Endothelial cell of hepatic sinusoid (primary cell): ENCODE data around the gene CASR.

ENCODE experiments used
- in situ Hi-C: cut with HindIII; loops from 2 replicates; pipeline ENCODE4 v1.10.0; 2017; ENCODE audit warnings: low sequenced_read_pairs

Gene CASR

DNA sequence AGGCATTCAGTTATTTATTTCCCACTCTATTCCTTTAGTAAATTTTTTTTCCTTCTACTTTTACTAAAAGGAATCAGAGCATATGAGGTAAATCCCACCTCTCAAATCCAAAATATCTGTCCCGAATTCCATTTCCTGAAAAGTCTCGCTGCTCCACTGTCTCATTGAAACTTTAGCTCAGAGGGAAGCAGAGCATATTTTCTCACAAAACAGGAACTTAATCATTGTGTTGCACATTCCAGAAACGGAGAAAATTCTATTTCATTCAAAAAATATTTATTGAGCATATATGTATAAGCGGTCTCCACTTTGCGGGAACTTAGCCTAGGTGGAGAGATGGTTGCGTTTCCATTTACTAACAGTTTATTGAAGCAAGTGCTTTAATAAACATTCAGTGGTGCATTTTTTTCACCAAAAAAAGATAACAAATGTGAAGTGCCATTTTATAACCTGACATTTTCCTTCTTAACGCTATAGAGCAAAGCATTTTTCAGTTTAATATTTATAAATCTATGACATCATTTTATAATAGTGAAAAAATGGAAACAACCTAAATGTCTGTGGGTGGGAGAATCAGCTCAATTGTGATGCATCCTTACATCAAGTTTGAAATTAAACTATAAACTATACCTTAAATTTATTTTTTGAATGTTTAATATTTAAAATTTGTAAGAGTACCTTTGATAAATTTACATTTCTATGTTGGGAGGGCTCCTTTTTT is 74.3 kb downstream of the CASR start:
- in situ Hi-C loops = no loop called here

DNA sequence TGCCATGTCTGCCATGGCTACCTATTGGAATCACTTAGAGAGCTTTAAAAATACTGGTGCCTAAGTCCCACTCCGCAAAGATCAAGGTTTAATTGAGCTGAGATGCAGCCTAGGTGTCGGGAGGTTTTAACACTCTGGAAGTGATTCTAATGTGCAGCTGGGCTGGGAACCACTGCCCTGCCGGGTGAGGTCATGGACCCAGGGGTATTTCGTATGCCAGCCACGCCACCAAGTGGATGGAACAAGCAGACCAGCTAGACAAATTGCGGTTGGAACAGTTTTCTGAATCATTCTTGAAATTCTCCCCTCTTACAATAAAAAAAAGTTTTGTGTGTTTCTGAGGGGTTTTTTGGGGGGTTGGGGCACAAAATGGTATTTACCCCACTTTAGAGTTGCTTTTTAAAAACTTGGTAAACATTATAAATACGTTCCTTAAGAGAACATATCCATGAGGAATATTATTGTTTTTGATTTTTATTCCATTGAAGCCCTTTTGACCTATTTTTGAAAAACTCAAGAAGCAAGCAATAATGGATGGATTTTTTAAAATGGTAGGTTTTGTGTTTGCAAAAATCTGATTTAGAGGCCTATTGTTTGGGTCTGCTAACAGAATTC is 75.4 kb downstream of the CASR start:
- in situ Hi-C loops = no loop called here

DNA sequence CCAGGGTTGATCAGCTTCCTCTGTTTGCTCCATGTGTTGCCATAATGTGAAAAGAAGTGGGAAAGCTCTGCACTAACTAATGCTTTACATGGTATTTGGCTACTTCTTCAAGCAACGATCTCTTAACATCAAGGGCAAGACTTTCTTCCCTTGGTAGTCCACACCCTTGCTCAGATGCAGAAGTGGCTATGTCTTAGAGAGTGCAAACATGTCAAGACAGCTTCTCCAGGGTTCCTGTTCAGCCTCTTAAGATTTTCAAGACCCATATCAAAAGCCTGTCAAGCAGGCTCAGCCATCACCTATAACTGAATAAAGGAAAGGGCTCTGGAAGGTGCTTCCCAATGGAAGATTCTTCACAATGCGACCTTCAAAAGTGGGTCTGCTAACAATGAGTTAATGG is 76.7 kb downstream of the CASR start:
- in situ Hi-C loops = no loop called here

DNA sequence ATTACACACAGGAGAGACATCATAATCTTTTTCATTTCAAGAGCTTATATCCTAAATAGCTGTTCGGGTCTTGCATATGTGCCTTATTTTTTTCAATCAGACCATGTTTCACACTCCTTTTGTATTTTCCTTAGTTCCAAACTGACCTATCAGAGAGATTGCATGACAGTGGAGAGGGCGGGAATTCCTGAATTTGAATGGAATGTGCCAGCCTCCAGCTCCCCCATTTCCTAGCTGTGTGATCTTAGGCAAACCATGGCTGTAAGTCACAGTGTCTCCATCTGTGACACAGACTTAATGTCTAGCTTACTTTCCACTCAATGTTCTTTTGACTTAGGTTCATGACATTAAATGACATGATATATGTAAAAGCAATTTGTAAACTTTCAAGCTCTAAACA is 79.6 kb downstream of the CASR start:
- in situ Hi-C loops = no loop called here

DNA sequence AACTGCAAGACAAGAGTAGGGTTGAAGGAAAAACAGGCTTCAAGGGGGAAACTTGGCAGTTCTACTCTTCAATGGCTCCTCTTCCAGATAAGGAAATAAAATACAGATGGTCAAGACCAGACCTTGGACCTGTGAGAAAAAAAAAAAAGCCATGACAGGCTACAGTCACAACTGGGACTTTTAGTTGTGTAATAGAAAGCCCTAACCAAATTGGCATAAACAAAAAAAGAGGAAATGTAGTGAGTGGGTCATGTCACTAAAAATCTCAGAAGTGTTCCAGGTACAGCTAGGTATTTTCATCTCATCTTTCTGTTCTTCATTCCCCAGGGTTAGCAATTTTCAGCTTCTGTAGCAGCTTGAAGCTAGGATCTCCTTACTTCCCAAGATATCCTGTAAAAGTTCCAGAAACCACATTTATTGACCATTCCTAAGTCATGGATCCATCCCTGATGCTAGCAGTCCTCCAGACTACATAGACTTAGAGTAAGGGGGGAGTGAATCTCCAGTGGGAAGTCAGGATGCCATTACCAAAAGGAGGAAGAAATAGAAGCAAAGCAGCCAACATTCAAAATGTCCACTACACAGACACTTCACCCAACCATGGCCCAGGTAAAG is 80.6 kb downstream of the CASR start:
- in situ Hi-C loops = no loop called here

DNA sequence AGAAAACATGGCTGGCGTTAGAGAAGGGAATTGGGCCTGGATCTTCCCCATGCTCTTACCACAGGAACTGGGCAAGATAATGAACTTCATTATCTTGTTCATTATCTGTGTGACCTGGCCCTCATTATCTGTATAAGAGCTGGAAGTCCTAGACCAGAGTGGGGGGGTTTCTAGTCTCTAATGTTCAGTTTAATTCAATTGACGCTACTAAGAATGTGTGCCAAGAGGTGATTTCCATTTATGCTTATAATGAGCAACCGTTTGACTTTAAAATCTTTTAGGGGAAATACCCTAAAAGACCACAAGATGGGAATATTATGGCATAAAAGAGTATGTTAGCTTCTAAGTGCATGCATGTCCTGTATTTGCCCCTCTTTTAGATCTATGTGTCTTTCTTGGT is 82.5 kb downstream of the CASR start:
- in situ Hi-C loops = no loop called here

DNA sequence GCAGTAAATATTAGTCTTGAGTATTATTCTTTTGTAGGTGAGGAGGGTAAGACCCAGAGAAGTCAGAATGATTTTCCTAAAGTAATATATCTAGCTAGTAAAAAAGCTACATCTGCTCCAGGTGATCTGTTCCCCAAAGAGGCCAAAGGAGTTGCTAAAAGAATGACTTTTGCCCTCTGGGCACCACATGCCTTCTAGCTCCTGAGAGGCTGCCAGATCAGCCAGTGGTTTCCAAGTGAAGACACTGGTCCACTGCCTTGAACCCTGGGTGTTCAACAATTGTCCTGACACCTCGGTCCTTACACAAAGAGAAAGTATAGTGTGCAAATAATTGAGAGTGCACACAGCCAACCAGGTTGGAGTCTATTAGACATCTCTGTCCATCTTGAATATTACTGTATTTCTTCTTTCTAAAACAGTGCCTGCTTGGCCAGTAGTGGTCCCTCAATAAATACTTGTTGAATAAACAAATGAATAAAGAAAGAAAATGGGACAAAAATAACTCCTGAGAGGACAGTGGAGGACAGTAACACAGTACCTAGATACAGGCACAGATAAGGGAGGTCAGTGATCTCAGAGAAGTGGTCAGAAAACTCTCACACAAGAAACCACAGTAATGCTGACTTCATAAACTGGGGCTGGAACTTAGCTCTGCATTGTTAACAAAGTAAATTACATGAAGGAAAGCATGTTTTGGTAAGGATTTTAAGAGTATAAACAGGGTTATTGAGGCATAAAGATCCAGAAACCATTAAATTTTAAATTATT is 85.0 kb downstream of the CASR start:
- in situ Hi-C loops = no loop called here

DNA sequence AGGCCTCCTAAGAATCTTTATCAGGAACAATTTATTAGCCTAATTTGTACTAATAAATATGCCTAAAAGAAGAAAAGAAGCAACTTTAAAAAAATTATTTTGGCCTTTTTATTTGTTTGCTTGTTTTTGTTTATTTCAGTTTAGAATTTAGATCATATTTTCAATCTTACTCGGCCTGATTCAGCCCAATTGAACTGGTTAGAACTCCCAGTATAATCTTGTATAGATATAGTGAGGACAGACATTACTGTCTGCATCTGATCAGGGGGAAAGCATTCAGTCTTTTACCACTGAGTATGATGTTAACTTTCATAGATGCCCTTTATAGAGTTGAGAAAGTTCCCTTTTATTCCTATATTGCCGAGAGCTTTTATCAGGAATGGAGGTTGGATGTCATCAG is 85.6 kb downstream of the CASR start:
- in situ Hi-C loops = no loop called here

DNA sequence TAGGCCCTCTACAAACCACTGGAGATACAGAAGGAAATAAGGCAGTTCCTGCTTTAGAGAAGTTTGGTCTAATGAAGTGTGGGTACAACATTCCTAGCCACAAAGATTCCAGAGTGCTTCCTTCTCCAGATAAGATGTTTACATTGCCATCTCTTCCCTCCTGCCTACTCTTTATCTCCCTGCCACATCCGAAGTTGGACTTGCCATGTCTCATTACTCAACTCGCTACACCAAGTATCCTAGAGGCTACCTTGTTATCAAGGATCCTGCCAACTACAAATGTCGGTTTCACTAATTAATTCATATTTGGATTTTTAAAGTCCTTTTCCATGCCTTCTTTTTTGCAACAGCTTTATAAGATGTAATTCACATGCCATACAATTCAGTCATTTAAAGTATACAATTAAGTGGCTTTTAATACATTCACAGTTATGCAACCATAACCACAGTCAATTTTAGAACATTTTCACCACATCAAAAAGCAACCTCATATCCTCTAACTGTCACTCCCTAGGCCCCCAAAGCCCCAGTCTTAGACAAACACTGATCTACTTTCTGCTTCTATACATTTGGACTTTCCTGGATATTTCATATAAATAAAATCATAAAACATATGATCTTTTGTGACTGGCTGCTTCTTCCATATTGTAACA is 87.9 kb downstream of the CASR start:
- in situ Hi-C loops = no loop called here

DNA sequence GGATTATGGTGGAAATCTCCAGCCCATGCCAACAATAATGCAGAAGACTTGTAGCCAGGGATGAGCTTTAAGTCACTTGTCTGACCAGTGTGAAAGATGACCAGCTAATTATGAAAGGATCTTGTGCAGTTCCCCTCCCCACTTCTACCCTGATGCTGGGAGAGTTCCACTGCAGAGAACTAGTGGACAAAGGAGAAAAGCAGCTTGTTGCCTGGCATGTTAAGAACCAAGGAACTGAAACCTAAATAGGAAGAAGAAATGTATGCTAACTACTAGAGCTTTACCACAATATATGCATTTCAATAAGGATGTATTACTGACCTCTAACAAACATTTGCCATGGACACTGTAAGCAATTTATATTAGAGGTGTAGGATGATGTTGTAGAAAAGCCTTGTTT is 89.4 kb downstream of the CASR start:
- in situ Hi-C loops = no loop called here

DNA sequence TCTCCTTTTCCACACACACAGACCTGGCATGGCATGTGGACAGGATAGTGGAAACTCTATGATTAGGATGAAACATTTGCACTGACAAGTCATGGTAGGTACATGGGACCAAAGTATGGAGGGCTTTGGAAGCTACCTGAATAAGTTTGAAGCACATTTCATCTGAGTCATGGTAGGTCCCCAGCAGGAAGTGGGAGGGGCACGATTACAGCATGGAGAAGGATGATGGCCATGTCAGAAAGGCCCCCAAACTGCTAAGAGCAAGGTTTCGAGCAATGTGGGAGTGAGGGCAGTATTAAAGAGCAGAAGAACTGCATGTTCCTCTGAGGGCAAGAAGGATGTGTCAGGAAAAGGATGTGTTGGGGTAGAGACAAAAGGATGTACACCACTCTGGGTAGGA is 90.0 kb downstream of the CASR start:
- in situ Hi-C loops = no loop called here

DNA sequence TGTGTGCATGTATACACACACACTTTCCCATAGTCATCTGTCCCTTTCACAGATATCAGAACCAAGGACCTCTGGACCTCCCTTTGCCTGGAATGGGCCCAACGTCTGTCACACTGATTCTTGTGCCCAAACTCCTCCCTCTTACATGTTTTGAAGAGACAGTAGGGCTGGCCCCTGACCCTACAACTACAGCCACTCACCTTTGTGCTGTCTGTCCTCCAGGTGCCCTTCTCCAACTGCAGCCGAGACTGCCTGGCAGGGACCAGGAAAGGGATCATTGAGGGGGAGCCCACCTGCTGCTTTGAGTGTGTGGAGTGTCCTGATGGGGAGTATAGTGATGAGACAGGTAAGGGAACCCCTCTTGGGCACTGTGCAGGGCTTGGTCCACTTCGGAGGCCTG is 98.4 kb downstream of the CASR start:
- in situ Hi-C loops = no loop called here

DNA sequence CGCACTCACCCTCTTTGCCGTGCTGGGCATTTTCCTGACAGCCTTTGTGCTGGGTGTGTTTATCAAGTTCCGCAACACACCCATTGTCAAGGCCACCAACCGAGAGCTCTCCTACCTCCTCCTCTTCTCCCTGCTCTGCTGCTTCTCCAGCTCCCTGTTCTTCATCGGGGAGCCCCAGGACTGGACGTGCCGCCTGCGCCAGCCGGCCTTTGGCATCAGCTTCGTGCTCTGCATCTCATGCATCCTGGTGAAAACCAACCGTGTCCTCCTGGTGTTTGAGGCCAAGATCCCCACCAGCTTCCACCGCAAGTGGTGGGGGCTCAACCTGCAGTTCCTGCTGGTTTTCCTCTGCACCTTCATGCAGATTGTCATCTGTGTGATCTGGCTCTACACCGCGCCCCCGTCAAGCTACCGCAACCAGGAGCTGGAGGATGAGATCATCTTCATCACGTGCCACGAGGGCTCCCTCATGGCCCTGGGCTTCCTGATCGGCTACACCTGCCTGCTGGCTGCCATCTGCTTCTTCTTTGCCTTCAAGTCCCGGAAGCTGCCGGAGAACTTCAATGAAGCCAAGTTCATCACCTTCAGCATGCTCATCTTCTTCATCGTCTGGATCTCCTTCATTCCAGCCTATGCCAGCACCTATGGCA is 100.5 kb downstream of the CASR start:
- in situ Hi-C loops = no loop called here

DNA sequence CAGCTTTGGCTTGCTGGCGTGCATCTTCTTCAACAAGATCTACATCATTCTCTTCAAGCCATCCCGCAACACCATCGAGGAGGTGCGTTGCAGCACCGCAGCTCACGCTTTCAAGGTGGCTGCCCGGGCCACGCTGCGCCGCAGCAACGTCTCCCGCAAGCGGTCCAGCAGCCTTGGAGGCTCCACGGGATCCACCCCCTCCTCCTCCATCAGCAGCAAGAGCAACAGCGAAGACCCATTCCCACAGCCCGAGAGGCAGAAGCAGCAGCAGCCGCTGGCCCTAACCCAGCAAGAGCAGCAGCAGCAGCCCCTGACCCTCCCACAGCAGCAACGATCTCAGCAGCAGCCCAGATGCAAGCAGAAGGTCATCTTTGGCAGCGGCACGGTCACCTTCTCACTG is 101.0 kb downstream of the CASR start:
- in situ Hi-C loops = no loop called here

DNA sequence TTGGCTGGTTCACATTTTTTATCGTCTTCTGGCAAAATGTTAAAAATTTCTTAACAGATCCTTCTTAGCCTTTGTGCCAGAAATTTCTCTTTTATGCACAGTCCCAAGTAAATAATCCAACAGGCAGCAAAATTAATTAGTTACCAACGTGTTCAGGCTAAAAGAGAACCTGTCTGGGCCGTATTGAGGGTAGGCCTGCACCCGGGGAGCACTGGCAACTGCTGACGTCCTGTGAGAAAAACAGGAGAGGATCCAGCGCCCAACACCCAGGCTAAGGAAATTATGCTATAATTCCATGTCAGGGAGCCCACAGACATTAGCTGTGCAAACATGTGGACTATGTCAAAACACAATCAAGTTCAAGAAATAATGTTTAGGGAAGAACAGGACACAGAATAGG is 110.9 kb downstream of the CASR start:
- in situ Hi-C loops = no loop called here

DNA sequence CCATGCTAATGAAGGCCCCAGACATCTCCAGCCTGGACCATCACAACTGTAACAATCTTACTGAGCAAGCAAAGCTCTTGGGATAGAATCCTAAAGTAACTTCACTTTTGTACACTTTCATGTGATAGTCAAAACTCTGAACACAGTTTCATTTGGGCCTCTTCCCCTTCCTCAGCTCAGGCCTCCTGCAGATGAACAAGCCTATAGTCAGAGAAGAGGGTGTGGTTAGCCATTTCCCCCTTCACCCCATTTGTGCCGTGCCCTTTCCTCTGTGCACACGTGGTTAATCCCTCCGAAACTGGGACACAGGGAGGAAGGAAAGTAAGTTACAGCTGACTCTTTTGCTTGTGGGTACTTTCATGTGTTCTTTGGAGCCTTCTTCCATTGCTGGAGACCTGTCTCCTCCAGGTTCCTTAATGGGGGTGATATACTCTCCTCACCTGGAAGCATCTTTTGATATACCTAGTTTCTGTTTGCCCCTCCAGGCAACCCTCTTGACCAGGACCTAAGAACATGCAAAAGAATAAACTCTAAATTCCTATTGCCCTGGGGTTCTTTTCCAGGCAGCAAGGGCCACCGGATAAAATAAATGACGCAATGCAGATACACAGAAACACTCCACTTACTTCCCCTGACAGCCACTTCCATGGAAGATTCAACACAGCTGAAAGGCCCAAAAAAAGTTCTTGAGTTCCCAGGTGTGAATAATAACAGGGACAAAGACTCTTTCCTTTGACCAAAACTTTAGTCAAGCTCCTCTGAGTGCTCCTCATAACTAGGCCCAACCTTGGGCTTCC is 112.0 kb downstream of the CASR start:
- in situ Hi-C loops = no loop called here

DNA sequence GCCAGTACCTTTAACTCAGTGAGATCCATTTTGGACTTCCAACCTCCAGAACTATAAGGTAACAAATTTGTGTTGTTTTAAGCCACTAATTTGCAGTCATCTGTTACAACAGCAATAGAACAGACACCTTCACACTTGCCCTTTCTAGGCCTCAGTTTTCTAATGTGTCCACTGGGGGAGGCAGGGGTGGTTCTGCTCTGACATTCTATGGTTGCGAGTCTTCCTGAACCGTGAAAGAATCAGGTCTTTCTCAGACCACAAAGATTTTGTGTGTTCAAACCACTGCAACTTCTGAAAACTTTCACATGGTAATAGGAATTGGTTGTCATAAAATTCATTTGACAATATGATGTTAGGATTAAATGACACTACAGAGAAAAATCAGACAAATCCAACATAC is 114.8 kb downstream of the CASR start:
- in situ Hi-C loops = no loop called here

DNA sequence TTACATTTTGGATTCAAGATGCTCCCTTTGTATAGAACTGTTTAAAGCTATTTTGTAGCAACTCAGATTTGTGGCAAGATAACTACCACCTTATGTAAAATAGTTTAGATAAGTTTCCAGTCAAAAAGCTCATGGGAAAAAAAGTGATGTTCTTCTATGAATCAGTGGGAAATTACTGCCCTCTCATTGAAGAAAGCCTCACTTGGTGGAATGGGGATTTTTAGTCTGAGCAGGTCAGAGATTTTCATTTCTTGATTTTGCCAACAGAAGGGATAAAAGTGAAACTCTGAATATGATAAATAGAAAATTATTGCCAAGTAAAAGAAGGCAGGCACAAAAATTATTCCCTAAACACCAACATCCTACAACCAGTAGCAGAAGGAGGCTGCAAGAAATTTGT is 115.7 kb downstream of the CASR start:
- in situ Hi-C loops = no loop called here

DNA sequence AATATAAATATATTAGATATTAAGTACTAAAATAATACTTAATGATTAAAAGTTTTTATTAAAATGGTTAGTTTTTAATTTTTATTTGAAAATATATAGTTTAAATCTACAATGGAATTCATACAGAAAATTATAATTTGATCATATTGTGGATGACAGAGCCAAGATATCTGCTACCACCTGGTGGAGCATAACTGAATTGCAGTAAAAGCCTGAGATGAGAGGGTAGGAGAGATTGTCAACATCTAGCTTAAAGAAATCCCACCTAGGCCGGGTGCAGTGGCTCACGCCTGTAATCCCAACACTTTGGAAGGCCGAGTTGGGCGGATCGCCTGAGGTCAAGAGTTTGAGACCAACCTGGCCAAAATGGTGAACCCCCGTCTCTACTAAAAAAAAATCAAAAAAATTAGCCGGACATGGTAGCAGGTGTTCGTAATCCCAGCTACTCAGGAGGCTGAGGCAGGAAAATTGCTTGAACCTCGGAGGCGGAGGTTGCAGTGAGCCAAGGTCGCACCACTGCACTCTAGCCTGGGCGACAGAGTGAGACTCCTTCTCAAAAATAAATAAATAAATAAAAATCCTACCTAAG is 116.5 kb downstream of the CASR start:
- in situ Hi-C loops = no loop called here

DNA sequence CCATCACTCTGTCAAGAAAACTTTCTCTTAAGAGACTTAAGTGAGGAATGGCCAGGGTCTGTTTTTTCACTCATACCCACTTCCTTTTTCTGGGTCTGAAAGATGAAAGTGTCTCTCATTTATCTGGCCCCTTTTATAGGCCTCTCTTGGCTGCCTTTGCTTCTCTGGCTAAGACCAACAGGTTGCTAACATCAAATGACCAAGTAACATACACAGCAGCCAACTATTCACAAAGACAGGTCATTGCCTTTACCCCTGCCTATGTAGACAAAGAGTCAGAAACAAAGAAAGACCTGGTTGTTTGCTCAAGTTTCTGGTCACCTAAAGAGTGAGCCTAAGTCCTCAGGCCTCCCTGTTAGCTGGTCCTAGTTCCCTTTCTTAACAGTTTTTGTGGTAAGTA is 117.6 kb downstream of the CASR start:
- in situ Hi-C loops = no loop called here
